B cell (primary cell): ENCODE data around the gene ZNF579. TPM values are rescaled to one million over a fixed set of nuclear protein-coding genes. Genes with fewer than 3 reads are reported as not detected.

Source experiments
- ATAC-seq: fragments of 200-7000 bp; cut with Tn5 transposase; one replicate; pipeline ENCODE4 v1.10.0; 2021; ENCODE audit warnings: low read depth, mild to moderate bottlenecking, moderate number of reproducible peaks, moderate library complexity
- CTCF ChIA-PET: fragments of 350-600 bp; sonication (Branson Sonifier 250); formaldehyde crosslinking; loops from one replicate; lab custom pipeline; 2021; ENCODE audit warnings: antibody characterized with exemption, inconsistent platforms; lab: Charles Lee
- POLR2A ChIA-PET: fragments of 350-600 bp; sonication (Branson Sonifier 250); formaldehyde crosslinking; loops from one replicate; lab custom pipeline; 2021; ENCODE audit warnings: antibody characterized with exemption; lab: Charles Lee
- DNase-seq: peaks from one replicate; pipeline ENCODE4 v3.0.0; 2013
- H2AFZ ChIP-seq: 2 replicates; pipeline ENCODE4 v1.6.1; 2012; ENCODE audit warnings: mild to moderate bottlenecking, low read depth, low read length; ENCODE audit not compliant: insufficient read depth, poor library complexity, severe bottlenecking
- H3K27ac ChIP-seq, 2 donors: 1 replicate in 1 of 2; 2 replicates in 1 of 2; pipeline ENCODE4 v1.5.1; 2012 to 2013; ENCODE audit warnings: low read length in 2 of 2, mild to moderate bottlenecking in 2 of 2, moderate library complexity in 1 of 2
- H3K27me3 ChIP-seq, 4 experiments: fragments of 200-600 bp in 1 of 4; sonication (generic) in 1 of 4; replicated peaks in 1 of 4; 1 replicate in 2 of 4; 2 replicates in 2 of 4; pipeline versions ENCODE4 v1.6.1 to v1.7.0; 2013 to 2016; ENCODE audit warnings: low read length in 3 of 4, mild to moderate bottlenecking in 2 of 4, mixed read lengths in 1 of 4, moderate library complexity in 1 of 4; ENCODE audit not compliant: insufficient read depth in 4 of 4, control insufficient read depth in 3 of 4; ENCODE audit errors: control extremely low read depth in 1 of 4
- H3K36me3 ChIP-seq, 2 experiments: replicated peaks in 1 of 2; 1 replicate in 1 of 2; 2 replicates in 1 of 2; pipeline versions ENCODE4 v1.6.1 to v1.7.1; 2013; ENCODE audit warnings: low read length in 1 of 2; ENCODE audit not compliant: insufficient read depth in 2 of 2, control insufficient read depth in 1 of 2; ENCODE audit errors: control extremely low read depth in 1 of 2, extremely low read depth in 1 of 2
- H3K4me1 ChIP-seq, 2 donors: fragments of 200-600 bp in 1 of 2; sonication (generic) in 1 of 2; 1 replicate in 1 of 2; 2 replicates in 1 of 2; pipeline versions ENCODE4 v1.5.1 to v1.6.1; 2013 to 2017; ENCODE audit warnings: low read length in 2 of 2; ENCODE audit not compliant: control insufficient read depth in 2 of 2, insufficient read depth in 2 of 2
- H3K4me2 ChIP-seq: replicated peaks from 2 replicates; pipeline ENCODE3; 2012; ENCODE audit warnings: mild to moderate bottlenecking, low read depth, low read length; ENCODE audit not compliant: poor library complexity, severe bottlenecking
- H3K4me3 ChIP-seq, 5 experiments: fragments of 200-600 bp in 1 of 5; sonication (generic) in 1 of 5; 1 replicate in 3 of 5; 2 replicates in 2 of 5; pipeline versions ENCODE4 v1.5.1 to v1.7.0; 2011 to 2016; ENCODE audit warnings: low read length in 4 of 5, mild to moderate bottlenecking in 4 of 5, low read depth in 2 of 5, control low read depth in 1 of 5, moderate library complexity in 1 of 5; ENCODE audit not compliant: insufficient read depth in 1 of 5; ENCODE audit errors: control extremely low read depth in 1 of 5, extremely low read depth in 1 of 5
- H3K79me2 ChIP-seq: fragments of 200-600 bp; sonication (generic); one replicate; pipeline ENCODE4 v1.6.0; 2016; ENCODE audit warnings: low read length; ENCODE audit not compliant: control insufficient read depth, insufficient read depth
- H3K9ac ChIP-seq: fragments of 200-600 bp; sonication (generic); 2 replicates; pipeline ENCODE4 v1.6.1; 2017; ENCODE audit warnings: mild to moderate bottlenecking, low read length, moderate library complexity
- H3K9me3 ChIP-seq, 3 donors: one replicate each; pipeline versions ENCODE4 v1.6.1 to v1.7.1; 2013; ENCODE audit warnings: low read length in 2 of 3; ENCODE audit not compliant: control insufficient read depth in 2 of 3, insufficient read depth in 1 of 3; ENCODE audit errors: control extremely low read depth in 1 of 3
- H4K20me1 ChIP-seq: 2 replicates; pipeline ENCODE4 v1.6.0; 2012; ENCODE audit warnings: mild to moderate bottlenecking, low read length; ENCODE audit not compliant: insufficient read depth, control insufficient read depth, poor library complexity, severe bottlenecking
- H3K27ac Mint-ChIP-seq: one replicate; pipeline ENCODE4 v1.8.0; 2021; ENCODE audit warnings: mixed read lengths
- H3K27me3 Mint-ChIP-seq: one replicate; pipeline ENCODE4 v1.8.0; 2021; ENCODE audit warnings: mixed read lengths
- H3K4me1 Mint-ChIP-seq: one replicate; pipeline ENCODE4 v1.8.0; 2021; ENCODE audit warnings: mixed read lengths
- H3K4me3 Mint-ChIP-seq: one replicate; pipeline ENCODE4 v1.8.0; 2021; ENCODE audit warnings: mixed read lengths
- H3K9me3 Mint-ChIP-seq: one replicate; pipeline ENCODE4 v1.8.0; 2022; ENCODE audit warnings: mixed read lengths; ENCODE audit not compliant: insufficient read depth
- CTCF ChIP-seq: fragments of 200-600 bp; IDR thresholded peaks from one replicate; pipeline ENCODE4 v1.8.0; 2022; ENCODE audit warnings: antibody characterized with exemption, mild to moderate bottlenecking
- EZH2 ChIP-seq: IDR thresholded peaks from 2 replicates; pipeline ENCODE4 v1.6.1; 2012; ENCODE audit warnings: borderline replicate concordance, low read depth, mild to moderate bottlenecking, moderate library complexity, low read length; ENCODE audit not compliant: insufficient read depth, poor library complexity, severe bottlenecking
- WGBS: methylation state at CpG from one replicate; pipeline ENCODE4 v1.1.5; 2013; ENCODE audit warnings: missing lambda C conversion rate; ENCODE audit not compliant: insufficient coverage; 5-methylcytosine and 5-hydroxymethylcytosine counted together
- intact Hi-C: fragments of 100-400 bp; cut with micrococcal nuclease; formaldehyde crosslinking; loops from one replicate; pipeline ENCODE4 v1.10.0; 2022
- polyA plus RNA-seq: library from polyadenylated mRNA; depleted of rRNA; stranded (reverse); fragments of >200 nt; gene quantifications from 2 replicates; pipeline ENCODE4 v1.2.3, GENCODE V29; 2012
- total RNA-seq, 2 donors: library from RNA; stranded (reverse); fragments of 120-200 nt in 1 of 2; gene quantifications; 1 replicate in 1 of 2; 2 replicates in 1 of 2; pipeline versions ENCODE4 v1.2.3 to v1.2.4, GENCODE V29; 2013 to 2022

ZNF579 gene
- total and polyA plus RNA-seq, 2 donors (not counting 1 experiment from before 2014, with no cell fraction given): 3.7 to 10.3 TPM

GRCh38 chr19:55596304-55596703 is 15.7 kb upstream of the ZNF579 start:
- Histone ChIP-seq H3K36me3 (peaks cover 0 to 19% of the 10 kb centered on the region in 2 experiments), H3K4me3 (no peak overlapping the region), H3K9me3 (peaks cover 0 to 5% (median 0%) of the 10 kb centered on the region in 3 donors), H2AFZ (no peak overlapping the region), H3K27ac (no peak overlapping the region), H3K4me1 (peaks cover 6 to 14% of the 10 kb centered on the region in 2 donors), H4K20me1 (no peaks in the 10 kb centered on the region), H3K4me2 (no peak overlapping the region), H3K27me3 (no peaks in the 10 kb centered on the region), H3K79me2 (no peaks in the 10 kb centered on the region), H3K9ac (no peak overlapping the region)
- POLR2A ChIA-PET: no interaction called here
- Mint-ChIP-seq H3K27me3 (no peaks in the 10 kb centered on the region), H3K4me3 (no peak overlapping the region), H3K4me1 (peaks cover 12% of the 10 kb centered on the region), H3K27ac (no peak overlapping the region), H3K9me3 (no peaks in the 10 kb centered on the region)
- no peak for TF ChIP-seq EZH2
- no peak for TF ChIP-seq CTCF
- no peak for ATAC-seq
- intact Hi-C loops: loop anchor here (5.0 kb wide), 1 partner anchor 189 kb away; the partner anchor contains the start of gene UBE2S
- CTCF ChIA-PET: interaction anchor here (1.9 kb wide), 1 partner anchor 10 kb away, joined by 5 read pairs; no protein-coding TSS in a partner anchor
- 100% methylated on average over 3 of the region's 3 CpGs for WGBS
- no peak for DNase-seq

GRCh38 chr19:55594996-55595545 is 14.4 kb upstream of the ZNF579 start:
- no peaks in the 10 kb centered on the region for H3K27me3 Mint-ChIP-seq
- Histone ChIP-seq H3K4me1 (peaks cover 0 to 6% of the 10 kb centered on the region in 2 donors), H3K36me3 (peaks cover 0 to 19% of the 10 kb centered on the region in 2 experiments), H4K20me1 (no peaks in the 10 kb centered on the region), H3K27me3 (no peaks in the 10 kb centered on the region), H3K9me3 (peaks cover 0 to 5% (median 0%) of the 10 kb centered on the region in 3 donors), H3K79me2 (no peaks in the 10 kb centered on the region), H2AFZ (no peak overlapping the region), H3K9ac (no peak overlapping the region), H3K27ac (no peak overlapping the region), H3K4me3 (no peak overlapping the region), H3K4me2 (no peak overlapping the region)
- intact Hi-C loops: loop anchor here (5.0 kb wide), 1 partner anchor 188 kb away; the partner anchor contains the start of gene UBE2S
- no peak for ATAC-seq
- peaks cover 5% of the 10 kb centered on the region for H3K4me1 Mint-ChIP-seq
- H3K27ac Mint-ChIP-seq: no peak overlapping the region
- DNase-seq: no peak
- no peaks in the 10 kb centered on the region for H3K9me3 Mint-ChIP-seq
- no peak overlapping the region for H3K4me3 Mint-ChIP-seq
- 97% methylated on average over 3 of the region's 4 CpGs for WGBS
- ChIA-PET POLR2A (interaction anchor here (0.5 to 0.7 kb wide), 2 partner anchors 14 to 254 kb away, joined by 5 to 8 read pairs; partner anchors contain the start of gene ZNF579), CTCF (interaction anchor here (1.9 kb wide), 1 partner anchor 11 kb away, joined by 5 read pairs; no protein-coding TSS in a partner anchor)
- TF ChIP-seq CTCF: no peak
- TF ChIP-seq EZH2: no peak
